ENCODE data around the gene FCHSD1. TPM values are rescaled to one million over a fixed set of nuclear protein-coding genes. Genes with fewer than 3 reads are reported as not detected.
A peak's percentile ranks its signal among the peaks of the same experiment; 100 is the strongest.

Gene FCHSD1
- total and polyA plus RNA-seq, 7 donors: 3.0 to 31.3 (median 17.9) TPM

DNA sequence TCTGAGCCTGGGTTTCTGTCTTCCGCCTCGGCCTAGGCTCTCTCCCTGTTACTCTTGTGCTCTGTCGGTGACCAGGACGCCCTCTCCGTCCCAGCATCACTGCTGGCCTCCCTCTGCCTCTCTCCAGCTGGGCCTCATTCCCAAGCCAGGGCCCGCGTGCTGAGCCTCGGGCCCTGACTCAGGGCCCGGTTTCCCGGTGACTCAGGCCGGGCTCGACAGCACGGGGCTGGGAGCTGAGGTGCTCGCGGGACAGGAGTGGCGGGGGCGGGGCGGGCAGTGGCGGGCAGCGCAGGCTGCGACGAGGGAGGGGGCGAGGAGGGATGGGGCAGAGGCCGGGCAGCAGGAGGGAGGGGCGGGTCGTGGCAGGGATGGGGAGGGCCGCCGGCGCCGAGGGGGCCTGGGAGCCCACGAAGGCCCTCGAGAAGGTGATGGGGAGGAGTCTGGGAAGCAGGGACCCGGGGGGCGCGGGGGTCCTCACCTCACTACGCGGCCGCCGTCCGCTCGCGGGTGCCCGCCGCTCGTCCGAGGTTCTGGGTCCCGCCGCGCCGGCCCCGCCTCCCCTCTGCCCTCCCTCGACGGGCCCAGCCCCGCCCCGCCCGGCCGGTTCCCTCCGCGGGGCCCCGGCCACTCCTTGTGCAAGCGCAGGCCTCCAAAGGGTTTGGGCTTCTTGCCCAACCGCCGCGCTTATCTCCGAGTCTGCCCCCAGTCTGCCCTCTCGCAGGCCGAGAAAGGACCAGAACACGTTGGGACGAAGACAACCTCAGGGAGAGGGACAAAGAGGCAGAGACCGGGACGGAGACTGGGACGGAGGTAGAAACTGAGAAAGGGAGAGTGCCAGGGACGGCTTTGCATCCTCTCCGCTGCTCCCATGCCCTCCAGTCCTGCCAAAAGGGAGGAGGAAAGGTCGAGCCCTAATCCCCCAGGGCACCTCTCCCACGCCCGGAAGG is 30.8 kb upstream of the FCHSD1 start, which contains the start of gene ARAP3:
TSS of gene ARAP3 (minus strand) at position 536 of the 947 bp plus-strand sequence. CDS start 1,744 bp downstream, outside the sequence.
- no peaks in the 10 kb centered on the region for H3K27me3 ChIP-seq
- H3K36me3 ChIP-seq: no peaks in the 10 kb centered on the region
- peak within 1 kb of the TSS; percentile 41 to 63 (median 56) for H3K4me3 ChIP-seq
- peak; percentile 90 for DNase-seq
- peak within 1 kb of the TSS; percentile 63 to 74 (median 68) for H3K27ac ChIP-seq
- intact Hi-C loops (cut with DNase I): no loop called here
- no peaks in the 10 kb centered on the region for H3K9me3 ChIP-seq
- no peak for TF ChIP-seq POLR2A (IDR thresholded peaks at IDR 0.05)
- no peak for TF ChIP-seq EP300 (IDR thresholded peaks at IDR 0.05)
- TF ChIP-seq, protein P1, sequence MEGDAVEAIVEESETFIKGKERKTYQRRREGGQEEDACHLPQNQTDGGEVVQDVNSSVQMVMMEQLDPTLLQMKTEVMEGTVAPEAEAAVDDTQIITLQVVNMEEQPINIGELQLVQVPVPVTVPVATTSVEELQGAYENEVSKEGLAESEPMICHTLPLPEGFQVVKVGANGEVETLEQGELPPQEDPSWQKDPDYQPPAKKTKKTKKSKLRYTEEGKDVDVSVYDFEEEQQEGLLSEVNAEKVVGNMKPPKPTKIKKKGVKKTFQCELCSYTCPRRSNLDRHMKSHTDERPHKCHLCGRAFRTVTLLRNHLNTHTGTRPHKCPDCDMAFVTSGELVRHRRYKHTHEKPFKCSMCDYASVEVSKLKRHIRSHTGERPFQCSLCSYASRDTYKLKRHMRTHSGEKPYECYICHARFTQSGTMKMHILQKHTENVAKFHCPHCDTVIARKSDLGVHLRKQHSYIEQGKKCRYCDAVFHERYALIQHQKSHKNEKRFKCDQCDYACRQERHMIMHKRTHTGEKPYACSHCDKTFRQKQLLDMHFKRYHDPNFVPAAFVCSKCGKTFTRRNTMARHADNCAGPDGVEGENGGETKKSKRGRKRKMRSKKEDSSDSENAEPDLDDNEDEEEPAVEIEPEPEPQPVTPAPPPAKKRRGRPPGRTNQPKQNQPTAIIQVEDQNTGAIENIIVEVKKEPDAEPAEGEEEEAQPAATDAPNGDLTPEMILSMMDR (IDR thresholded peaks at IDR 0.05): no peak
- TF ChIP-seq POLR2AphosphoS5 (IDR thresholded peaks at IDR 0.05): peak in 2 of 4 donors; percentile 19 to 46
- 2 to 6% methylated on average over 77 of the region's 77 CpGs for WGBS, 2 donors
- peaks cover 0 to 19% (median 16%) of the 10 kb centered on the region in 4 donors for H3K4me1 ChIP-seq

DNA sequence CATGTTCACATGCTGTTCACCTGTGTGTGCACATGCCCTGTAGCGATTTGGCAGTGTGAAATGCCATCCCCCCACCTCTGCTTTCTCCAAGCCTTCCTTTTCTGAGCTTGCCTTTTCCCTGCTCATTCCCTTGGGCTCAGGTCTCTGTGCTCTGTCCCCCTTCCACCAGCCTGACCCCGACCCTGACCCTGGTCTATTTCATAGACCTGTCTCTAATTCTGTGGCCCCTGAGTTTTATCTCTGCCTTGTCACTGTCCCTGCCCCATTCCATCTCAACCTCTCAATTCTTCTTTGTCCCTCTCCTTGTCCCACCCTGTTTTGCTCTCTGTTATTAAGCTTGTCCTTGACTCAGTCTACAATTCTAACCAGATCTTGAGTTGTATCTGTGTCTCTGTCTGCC is 30.1 kb upstream of the FCHSD1 start:
- intact Hi-C loops (cut with DNase I): no loop called here
- Histone ChIP-seq H3K9me3 (no peaks in the 10 kb centered on the region), H3K4me1 (peaks cover 0 to 19% (median 16%) of the 10 kb centered on the region in 4 donors), H3K27me3 (no peaks in the 10 kb centered on the region), H3K27ac (peak overlapping the region; percentile 63 to 74 (median 68)), H3K36me3 (no peaks in the 10 kb centered on the region), H3K4me3 (peak overlapping the region in 3 of 4 donors; percentile 49 to 63 (median 62))
- WGBS, 2 donors: 58 to 74% methylated on average over 2 of the region's 2 CpGs
- no peak for DNase-seq
- TF ChIP-seq POLR2A (IDR thresholded peaks at IDR 0.05) (no peak), EP300 (IDR thresholded peaks at IDR 0.05) (no peak), POLR2AphosphoS5 (IDR thresholded peaks at IDR 0.05) (no peak)
- TF ChIP-seq, protein P1 (IDR thresholded peaks at IDR 0.05): no peak

DNA sequence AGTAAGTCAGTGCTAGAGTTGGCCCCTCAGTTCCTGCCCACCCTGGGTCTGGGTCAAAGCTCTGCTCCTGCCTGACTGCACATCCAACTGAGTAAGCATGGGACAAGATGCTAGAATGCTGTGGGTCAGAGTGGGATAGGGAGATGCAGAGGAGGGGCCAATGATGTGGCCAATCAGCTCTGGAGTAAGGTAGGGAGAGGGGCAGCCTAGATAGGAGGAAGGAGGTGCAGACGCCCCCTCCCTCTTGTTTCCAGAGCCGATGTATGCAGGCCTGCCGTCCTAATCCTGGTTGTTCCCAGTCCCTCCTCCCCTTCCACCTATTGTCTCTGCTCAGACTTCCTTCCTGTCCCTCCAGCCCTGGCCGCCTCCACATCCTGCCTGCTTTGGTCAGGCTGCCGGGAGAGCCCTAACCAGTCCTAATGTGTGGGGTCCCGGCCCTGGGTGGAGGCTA is 29.6 kb upstream of the FCHSD1 start:
- H3K27ac ChIP-seq: peak overlapping the region; percentile 63 to 74 (median 68)
- H3K4me3 ChIP-seq: peak overlapping the region in 2 of 4 donors; percentile 62 to 63
- no peak for DNase-seq
- intact Hi-C loops (cut with DNase I): no loop called here
- peaks cover 0 to 19% (median 16%) of the 10 kb centered on the region in 4 donors for H3K4me1 ChIP-seq
- no peaks in the 10 kb centered on the region for H3K27me3 ChIP-seq
- H3K36me3 ChIP-seq: no peaks in the 10 kb centered on the region
- no peak for TF ChIP-seq POLR2AphosphoS5 (IDR thresholded peaks at IDR 0.05)
- no peak for TF ChIP-seq POLR2A (IDR thresholded peaks at IDR 0.05)
- no peak for TF ChIP-seq EP300 (IDR thresholded peaks at IDR 0.05)
- TF ChIP-seq, protein P1 (IDR thresholded peaks at IDR 0.05): no peak
- no peaks in the 10 kb centered on the region for H3K9me3 ChIP-seq
- 55 to 63% methylated on average over 6 of the region's 6 CpGs for WGBS, 2 donors

DNA sequence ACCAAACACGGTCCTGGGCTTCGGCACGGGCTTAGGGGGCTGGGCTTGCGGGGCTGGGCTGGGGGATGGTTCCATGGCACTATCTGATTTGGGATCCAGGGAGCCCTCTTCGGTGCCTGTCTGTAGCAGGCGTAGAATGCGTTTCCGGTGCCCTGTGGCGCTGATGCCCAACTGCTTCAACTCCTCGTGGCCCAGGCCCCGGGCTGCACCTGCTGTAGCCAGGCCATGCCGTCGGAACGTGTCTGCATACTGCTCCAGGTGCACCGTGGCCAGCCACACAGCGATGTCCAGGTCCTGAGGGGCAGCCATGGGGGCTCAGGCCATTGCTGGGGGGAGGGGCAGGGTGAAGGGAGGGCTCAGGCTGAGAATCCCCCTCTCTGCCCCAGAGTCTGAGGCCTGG is 29.0 kb upstream of the FCHSD1 start:
- WGBS, 2 donors: 93% methylated on average over 16 of the region's 16 CpGs
- intact Hi-C loops (cut with DNase I): no loop called here
- no peak for TF ChIP-seq EP300 (IDR thresholded peaks at IDR 0.05)
- no peak for TF ChIP-seq POLR2A (IDR thresholded peaks at IDR 0.05)
- TF ChIP-seq, protein P1 (IDR thresholded peaks at IDR 0.05): no peak
- no peak for TF ChIP-seq POLR2AphosphoS5 (IDR thresholded peaks at IDR 0.05)
- H3K36me3 ChIP-seq: no peaks in the 10 kb centered on the region
- H3K27me3 ChIP-seq: no peaks in the 10 kb centered on the region
- H3K4me3 ChIP-seq: no peak overlapping the region
- H3K27ac ChIP-seq: no peak overlapping the region
- DNase-seq: no peak
- peaks cover 0 to 19% (median 16%) of the 10 kb centered on the region in 4 donors for H3K4me1 ChIP-seq
- H3K9me3 ChIP-seq: no peaks in the 10 kb centered on the region
